Myocyte (in vitro differentiated cells): ENCODE data around the gene DENND5A. TPM values are rescaled to one million over a fixed set of nuclear protein-coding genes. Genes with fewer than 3 reads are reported as not detected.
"Not testable (repeated sequence)": the region's sequence is repeated elsewhere in the genome, so short reads cannot be mapped to it uniquely, and the experiment has no call there.

Experiments
- DNase-seq: peaks from one replicate; pipeline ENCODE4 v3.0.0-alpha.2; 2012; ENCODE audit warnings: low read depth
- total RNA-seq: library from RNA; depleted of rRNA; stranded (reverse); fragments of >200 nt; gene quantifications from 2 replicates; pipeline ENCODE4 v1.2.3, GENCODE V29; 2014

The DENND5A gene
- total RNA-seq, 1 donor from 2014 or later: 55.3 TPM

DNA sequence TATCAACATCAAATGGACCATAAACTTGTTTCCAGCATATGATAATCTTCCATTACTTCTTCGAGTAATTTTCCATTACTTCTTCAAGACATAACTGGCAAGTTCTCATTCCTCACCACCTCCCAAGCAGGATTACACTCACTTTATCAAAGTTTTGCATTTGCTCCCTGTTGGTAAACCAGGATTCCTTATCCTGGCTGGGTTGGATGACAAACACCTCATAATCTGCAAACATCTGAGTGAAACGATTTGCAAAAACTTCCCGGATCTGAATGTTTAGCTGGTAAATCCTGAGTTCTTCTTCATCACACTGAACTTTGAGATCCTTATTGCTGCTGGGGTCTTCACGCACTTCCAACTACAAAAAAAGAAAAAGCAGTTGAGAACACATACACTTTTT, 86.4 kb downstream of the DENND5A start:
- no peak for DNase-seq

GRCh38 chr11:9177438-9178091, 87.6 kb downstream of the DENND5A start:
- no peak for DNase-seq

GRCh38 chr11:9176550-9176949, 88.6 kb downstream of the DENND5A start:
- DNase-seq: no peak

- no peak for DNase-seq
Measured at GRCh38 chr11:9176136-9176535, 89.0 kb downstream of the DENND5A start.

DNA sequence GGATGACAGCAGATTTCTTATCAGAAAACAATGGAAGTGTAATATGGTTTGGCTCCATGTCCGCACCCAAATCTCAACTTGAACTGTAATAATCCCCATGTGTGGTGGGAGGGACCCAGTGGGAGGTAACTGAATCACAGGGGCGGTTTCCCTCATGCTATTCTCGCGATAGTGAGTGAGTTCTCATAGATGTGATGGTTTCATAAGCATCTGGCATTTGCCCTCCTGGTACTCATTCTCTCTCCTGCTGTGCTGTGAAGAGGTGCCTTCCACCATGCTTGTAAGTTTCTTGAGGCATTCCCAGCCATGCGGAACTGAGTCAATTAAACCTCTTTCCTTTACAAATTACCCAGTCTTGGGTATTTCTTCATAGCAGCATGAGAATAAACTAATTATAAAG, 92.8 kb downstream of the DENND5A start:
- no peak for DNase-seq

GRCh38 chr11:9170450-9170849, 94.7 kb downstream of the DENND5A start:
- peak; percentile 47 for DNase-seq

DNA sequence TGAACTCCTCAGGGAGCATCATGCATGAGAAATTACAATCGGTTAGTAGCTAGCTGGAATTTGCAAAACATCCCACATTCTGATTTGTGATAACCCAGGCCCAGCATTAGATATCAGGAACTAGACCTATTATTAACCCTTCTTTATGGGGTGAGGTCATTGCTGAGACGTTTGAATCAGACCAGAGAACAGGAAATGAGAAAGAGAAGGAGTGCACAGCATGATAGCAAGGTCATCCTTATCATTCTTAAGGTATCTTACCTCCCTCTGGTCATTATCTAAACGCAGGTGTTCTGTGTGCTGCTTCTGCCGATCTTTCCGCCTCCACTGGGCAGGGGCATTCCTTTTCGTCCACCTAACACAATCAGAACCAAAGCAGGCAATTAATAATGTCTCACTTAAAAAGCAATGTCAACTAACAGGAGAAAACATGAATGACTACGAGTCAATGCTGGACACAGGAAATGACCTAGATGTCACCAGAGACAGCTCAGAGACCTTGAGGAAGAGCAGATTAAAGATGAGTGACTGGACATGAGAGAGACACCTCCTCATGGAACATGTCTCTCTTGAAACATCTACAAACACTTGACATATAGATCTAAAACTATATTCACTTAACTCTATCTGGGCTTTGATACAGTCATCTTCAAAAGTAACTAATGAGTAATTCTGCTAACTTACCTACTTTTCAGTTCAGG, 95.4 kb downstream of the DENND5A start:
- no peak for DNase-seq

DNA sequence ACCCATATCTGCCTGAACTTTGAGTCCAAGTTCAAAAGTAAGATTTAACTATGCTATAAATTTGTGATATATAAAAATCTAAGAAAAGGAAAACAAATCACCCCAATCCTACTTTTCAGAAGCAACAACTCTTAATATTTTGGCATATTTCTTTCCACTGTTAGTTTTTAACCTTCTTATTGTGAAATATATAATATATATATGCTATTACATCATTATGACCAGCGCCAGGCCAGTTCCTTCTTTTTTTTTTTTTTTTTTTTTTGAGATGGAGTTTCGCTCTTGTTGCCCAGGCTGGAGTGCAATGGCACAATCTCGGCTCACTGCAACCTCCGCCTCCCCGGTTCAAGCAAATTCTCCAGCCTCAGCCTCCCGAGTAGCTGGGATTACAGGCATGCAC, 103.2 kb downstream of the DENND5A start:
- DNase-seq: not testable (repeated sequence)

- no peak for DNase-seq
Measured at GRCh38 chr11:9160166-9160565, 105.0 kb downstream of the DENND5A start.

DNA sequence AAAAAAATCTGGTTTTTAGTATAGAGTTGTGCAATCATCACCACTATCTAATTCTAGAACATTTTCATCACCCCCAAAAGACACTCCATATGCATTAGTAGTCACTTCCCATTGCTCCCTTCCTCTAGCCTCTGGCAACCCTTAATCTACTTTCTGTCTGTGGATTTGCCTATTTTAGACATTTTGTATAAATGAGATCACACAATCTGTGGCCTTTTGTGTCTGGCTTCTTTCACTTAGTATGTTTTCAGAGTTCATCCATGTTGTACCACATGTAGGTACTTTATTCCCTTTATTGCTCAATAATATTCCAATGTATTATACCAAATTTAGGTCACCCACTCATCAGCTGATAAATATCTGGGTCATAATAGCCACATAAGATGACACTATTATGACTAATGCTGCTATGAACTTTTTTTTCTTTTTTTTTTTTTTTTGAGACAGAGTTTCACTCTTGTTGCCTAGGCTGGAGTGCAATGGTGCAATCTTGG, 106.2 kb downstream of the DENND5A start:
- no peak for DNase-seq

GRCh38 chr11:9155930-9156329, 109.2 kb downstream of the DENND5A start:
- no peak for DNase-seq

- DNase-seq: no peak
Measured at GRCh38 chr11:9153651-9154050, 111.5 kb downstream of the DENND5A start.

DNA sequence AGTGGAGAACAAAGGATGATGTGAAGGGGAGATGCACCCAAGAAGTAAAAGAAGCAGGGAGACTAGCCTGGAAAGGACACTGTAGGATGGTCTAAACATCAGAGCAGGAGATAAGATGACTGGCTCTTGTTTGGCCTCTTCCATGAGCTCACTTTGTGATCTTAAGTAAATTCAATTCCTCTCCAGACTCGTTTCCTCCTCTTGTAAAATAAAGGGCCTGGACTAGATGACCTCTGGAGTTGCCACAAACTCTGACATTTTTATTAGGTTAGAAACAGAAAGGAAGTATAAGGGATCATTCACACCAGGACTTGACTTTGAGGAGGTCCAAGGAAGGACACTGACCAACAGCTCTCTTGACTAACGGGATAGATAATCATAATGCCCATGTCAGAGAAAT, 113.5 kb downstream of the DENND5A start:
- no peak for DNase-seq

DNA sequence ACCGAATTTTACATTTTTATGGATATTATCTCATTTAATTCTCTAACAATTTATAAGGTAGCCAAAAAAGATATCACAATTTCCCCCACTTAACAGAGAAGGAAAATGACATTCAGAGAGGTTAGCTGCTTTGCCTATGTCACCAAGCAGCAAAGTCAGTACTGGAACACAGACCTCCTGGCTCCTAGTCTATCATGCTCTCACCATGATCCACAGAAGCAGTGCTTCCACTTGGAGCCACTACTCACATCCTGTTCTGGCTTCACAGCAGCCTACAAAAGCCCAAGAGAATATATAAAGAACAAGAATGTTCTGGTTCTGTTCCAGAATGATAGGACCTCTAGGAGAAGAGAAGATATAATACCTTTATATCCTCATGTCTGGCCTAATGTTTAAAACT, 114.2 kb downstream of the DENND5A start:
- DNase-seq: no peak

GRCh38 chr11:9150501-9150900, 114.6 kb downstream of the DENND5A start:
- peak; percentile 58 for DNase-seq

DNA sequence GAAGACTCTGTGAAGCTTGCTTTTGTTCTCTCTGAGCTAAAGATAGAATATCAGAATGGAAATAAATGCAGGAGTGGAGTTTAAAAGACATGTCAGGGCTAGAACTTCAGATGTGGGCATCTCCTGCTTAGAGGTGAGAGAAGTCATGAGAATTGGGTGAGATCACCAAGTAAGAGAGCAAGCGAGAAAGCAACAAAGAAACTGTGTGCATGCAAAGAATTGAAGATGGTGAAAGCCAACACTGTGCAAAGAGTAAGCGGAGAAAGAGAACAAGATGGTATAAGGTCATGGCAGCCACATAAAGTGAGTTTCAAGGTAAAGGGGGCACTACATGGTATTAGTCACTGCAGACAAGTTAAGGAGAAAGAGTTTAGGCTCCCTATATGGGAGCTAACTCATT, 116.4 kb downstream of the DENND5A start:
- no peak for DNase-seq

DNA sequence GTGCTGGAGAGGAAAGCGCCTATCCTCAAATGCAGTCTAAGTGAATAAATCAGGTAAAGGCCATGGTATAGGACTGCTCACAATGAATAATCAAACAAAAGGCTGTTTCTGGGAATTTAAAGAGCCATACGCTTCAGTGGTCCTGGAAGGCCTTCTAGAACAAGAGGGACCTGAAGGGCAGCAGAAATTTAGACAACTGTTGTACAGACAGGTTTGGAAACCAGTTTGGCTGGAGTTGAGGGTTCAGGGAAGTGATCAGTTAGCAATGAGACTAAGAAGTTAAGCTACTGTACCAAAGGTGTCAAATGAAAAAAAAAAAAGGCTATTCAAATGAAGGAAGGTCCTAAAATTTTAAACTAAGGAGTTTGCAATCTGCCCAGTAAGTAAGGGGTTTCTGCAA, 117.1 kb downstream of the DENND5A start:
- no peak for DNase-seq

DNA sequence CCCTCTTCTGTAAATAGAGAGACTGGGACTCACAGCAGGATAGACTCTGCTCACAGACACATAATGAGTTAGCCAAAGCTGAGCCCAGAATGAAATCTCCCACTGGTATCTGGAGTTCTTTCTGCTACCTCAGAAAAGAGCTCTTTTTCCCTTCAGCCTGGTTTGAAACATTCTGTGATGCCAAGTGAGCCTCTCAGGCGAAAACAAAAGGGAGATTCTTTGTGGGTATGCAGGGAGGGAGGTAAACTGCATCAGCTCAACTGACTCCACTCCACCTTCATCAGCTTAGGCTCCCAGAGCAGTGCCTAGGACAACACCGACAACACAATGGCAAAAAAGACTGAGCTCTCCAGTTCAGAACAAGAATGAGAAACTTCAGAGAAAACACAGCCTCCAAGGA, 118.7 kb downstream of the DENND5A start:
- no peak for DNase-seq

- DNase-seq: no peak
Measured at GRCh38 chr11:9145283-9145682, 119.9 kb downstream of the DENND5A start.

GRCh38 chr11:9144828-9145227, 120.3 kb downstream of the DENND5A start:
- DNase-seq: no peak

GRCh38 chr11:9143721-9144120, 121.4 kb downstream of the DENND5A start:
- peak; percentile 43 for DNase-seq

GRCh38 chr11:9142732-9143131, 122.4 kb downstream of the DENND5A start:
- no peak for DNase-seq

DNA sequence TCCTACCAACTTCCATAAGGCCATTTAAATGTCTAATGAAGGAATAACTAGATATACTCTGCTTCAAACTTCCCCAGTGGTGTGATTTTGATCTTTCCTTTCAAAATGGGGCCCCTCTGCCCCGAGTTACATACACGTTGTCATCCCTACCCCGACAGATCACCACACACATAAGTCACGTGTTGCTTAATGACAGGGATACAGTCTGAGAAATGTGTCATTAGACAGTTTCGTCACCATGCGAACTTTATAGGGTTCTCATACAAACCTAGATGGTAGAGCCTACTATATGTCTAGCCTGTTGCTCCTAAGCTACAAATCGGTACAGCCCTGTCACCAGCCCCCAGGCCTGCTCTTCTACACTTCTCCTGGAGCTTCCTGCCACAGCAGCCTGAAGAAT, 124.0 kb downstream of the DENND5A start:
- DNase-seq: no peak
